LNCaP clone FGC (cell line): ENCODE measurements around the gene RNF168.

ENCODE experiments used
- DNase-seq: peaks from one replicate; pipeline ENCODE4 v3.0.0-alpha.2; 2011; ENCODE audit warnings: low read depth
- H3K4me3 ChIP-seq: 2 replicates; pipeline ENCODE4 v1.5.1; 2011; ENCODE audit warnings: mild to moderate bottlenecking, low read depth, low read length, control low read depth
- CTCF ChIP-seq: IDR thresholded peaks from 2 replicates; pipeline ENCODE4 v1.5.1; 2012; ENCODE audit warnings: mild to moderate bottlenecking; ENCODE audit not compliant: control insufficient read depth, insufficient read depth; ENCODE audit errors: extremely low read depth

RNF168 gene

DNA sequence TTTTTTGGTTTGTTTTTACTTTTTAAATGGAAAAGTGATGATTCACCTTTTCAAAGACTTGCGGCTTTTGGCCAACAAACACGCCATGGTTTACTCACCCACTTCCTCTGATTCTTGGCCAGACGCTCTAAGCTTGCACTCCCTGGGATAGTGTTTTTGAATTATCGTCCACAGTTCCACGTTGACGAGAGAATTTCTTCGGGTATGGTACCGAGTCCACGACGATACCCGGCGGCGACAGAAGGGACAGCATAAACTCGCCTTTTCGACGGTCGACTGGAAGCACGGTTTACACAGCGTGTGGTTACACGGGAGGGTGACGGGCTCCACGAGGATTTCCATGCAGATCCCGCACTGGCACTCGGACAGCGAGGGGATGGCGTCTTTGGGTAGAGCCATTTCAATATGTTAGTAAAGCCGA is 783 bp downstream of the RNF168 start:
- no peak for TF ChIP-seq CTCF
- DNase-seq: peak; percentile 10
- H3K4me3 ChIP-seq: peak overlapping the region; percentile 99

GRCh38 chr3:196501316-196502044 is 2.1 kb downstream of the RNF168 start:
- no peak for TF ChIP-seq CTCF
- H3K4me3 ChIP-seq: peak overlapping the region; percentile 99
- no peak for DNase-seq

- DNase-seq: no peak
- no peak for TF ChIP-seq CTCF
- peak overlapping the region; percentile 99 for H3K4me3 ChIP-seq
Measured at GRCh38 chr3:196499807-196500524, 3.6 kb downstream of the RNF168 start.

DNA sequence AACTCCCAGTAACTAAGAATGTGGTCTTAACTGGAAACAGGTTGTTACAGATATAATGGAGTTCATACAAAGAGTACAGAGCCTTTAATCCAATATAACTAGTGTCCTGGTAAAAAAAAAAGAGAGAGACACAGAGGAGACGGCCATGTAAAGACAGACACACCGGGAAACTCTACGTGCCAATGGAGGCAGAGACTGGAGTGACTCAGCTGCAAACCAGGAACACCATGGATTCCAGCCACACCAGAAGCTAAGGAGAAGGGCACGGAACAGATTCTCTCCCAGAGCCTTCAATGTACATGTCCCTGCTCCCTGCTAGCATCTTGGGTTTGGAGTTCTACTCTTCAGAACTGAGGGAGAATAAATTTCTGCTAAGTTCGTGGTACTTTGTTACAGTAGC is 4.5 kb downstream of the RNF168 start:
- no peak for DNase-seq
- H3K4me3 ChIP-seq: no peak overlapping the region
- no peak for TF ChIP-seq CTCF

DNA sequence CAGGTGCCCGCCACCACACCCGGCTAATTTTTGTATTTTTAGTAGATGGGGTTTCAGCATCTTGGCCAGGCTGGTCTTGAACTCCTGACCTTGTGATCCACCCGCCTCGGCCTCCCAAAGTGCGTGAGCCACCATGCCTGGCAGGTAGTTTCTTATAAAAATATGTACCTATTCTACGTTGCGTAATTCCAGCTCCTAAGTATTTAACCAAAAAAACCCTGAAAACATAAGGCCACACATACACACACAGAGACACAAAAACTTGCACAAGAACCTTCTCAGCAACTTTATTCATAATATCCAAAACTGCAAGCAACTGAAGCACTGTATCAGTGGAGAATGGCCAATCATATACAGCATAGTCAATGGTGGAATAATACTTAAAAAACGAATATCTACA is 5.3 kb downstream of the RNF168 start:
- no peak for DNase-seq
- no peak for TF ChIP-seq CTCF
- H3K4me3 ChIP-seq: no peak overlapping the region

DNA sequence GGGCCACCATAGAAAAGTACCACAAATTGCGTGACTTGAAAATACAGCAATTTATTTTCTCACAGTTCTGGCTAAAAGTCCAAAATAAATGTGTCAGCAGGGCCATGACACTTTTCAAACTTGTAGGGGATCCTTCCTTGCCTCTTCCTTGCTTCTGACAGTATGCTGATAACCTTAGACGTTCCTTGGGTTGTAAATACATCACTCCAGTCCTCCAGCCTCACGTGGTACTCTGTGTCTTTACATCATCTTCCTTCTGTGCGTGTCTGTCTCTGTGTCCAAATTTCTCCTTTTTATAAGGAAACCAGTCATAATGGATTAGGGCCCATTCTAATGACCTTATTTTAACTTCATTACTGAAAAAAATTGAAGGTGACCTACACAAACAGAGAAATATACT is 7.4 kb downstream of the RNF168 start:
- no peak for TF ChIP-seq CTCF
- no peak overlapping the region for H3K4me3 ChIP-seq
- DNase-seq: no peak
